HepG2 (cell line): ENCODE data around the gene RPS27L. TPM values are rescaled to one million over a fixed set of nuclear protein-coding genes. Genes with fewer than 3 reads are reported as not detected.

Experiments used
- GABPA ChIP-seq, 2 experiments: IDR thresholded peaks; 2 replicates each; pipeline ENCODE4 v1.6.1; 2011 to 2016; ENCODE audit warnings: low read depth in 2 of 2, low read length in 1 of 2, missing biosample characterization in 1 of 2, missing genetic modification characterization in 1 of 2
- HDAC1 ChIP-seq: sonication (generic); formaldehyde crosslinking; IDR thresholded peaks from 2 replicates; pipeline ENCODE4 v1.5.1; 2020; ENCODE audit warnings: mild to moderate bottlenecking, missing genetic modification reagents
- SOX6 ChIP-seq, 2 experiments: fragments of 450-650 bp in 1 of 2; sonication (generic) in 1 of 2; formaldehyde crosslinking in 1 of 2; IDR thresholded peaks; 2 replicates each; pipeline versions ENCODE4 v1.4.0 to v1.6.1; 2017 to 2020; ENCODE audit warnings: antibody characterized with exemption in 1 of 2, mild to moderate bottlenecking in 1 of 2, missing genetic modification reagents in 1 of 2
- SUZ12 ChIP-seq: fragments of 150-350 bp; IDR thresholded peaks from 2 replicates; pipeline ENCODE4 v1.6.1; 2014; ENCODE audit warnings: low read depth, low read length
- TAF1 ChIP-seq: sonication (generic); formaldehyde crosslinking; IDR thresholded peaks from 2 replicates; pipeline ENCODE4 v1.4.0; 2020; ENCODE audit warnings: missing genetic modification reagents
- ZBTB33 ChIP-seq: sonication (generic); formaldehyde crosslinking; IDR thresholded peaks from 2 replicates; pipeline ENCODE4 v1.4.0; 2020; ENCODE audit warnings: missing genetic modification reagents
- ZBTB46 ChIP-seq: sonication (generic); formaldehyde crosslinking; IDR thresholded peaks from 2 replicates; pipeline ENCODE4 v1.4.0; 2020; ENCODE audit warnings: mild to moderate bottlenecking, missing genetic modification reagents, borderline replicate concordance
- ZNF343 ChIP-seq: sonication (generic); formaldehyde crosslinking; IDR thresholded peaks from 2 replicates; pipeline ENCODE4 v1.4.0; 2020; ENCODE audit warnings: mild to moderate bottlenecking, missing genetic modification reagents
- ZNF513 ChIP-seq: sonication (generic); formaldehyde crosslinking; conservative IDR thresholded peaks from 2 replicates; pipeline ENCODE4 v1.5.0; 2020; ENCODE audit warnings: missing genetic modification reagents
- ZNF556 ChIP-seq: sonication (generic); formaldehyde crosslinking; IDR thresholded peaks from 2 replicates; pipeline ENCODE4 v1.4.0; 2020; ENCODE audit warnings: mild to moderate bottlenecking, missing genetic modification reagents, borderline replicate concordance
- polyA plus RNA-seq, 8 experiments: library from polyadenylated mRNA; depleted of rRNA in 3 of 8; stranded (reverse) in 7 of 8; unstranded in 1 of 8; fragments of >200 nt; fragmentation: Illumina TruSeq in 4 of 8; extraction: Trizol in 4 of 8; gene quantifications; 2 replicates each; pipeline versions ENCODE4 v1.2.1 to v1.2.3, GENCODE V29; 2011 to 2016; ENCODE audit warnings: low read depth in 4 of 8, missing spikeins in 1 of 8, mixed read lengths in 1 of 8; ENCODE audit not compliant: insufficient read depth in 1 of 8
- total RNA-seq, 5 experiments: library from RNA; depleted of rRNA; stranded (reverse); fragments of >200 nt; fragmentation: Illumina TruSeq; extraction: Trizol; gene quantifications; 2 replicates each; pipeline ENCODE4 v1.2.3, GENCODE V29; 2016; ENCODE audit warnings: low read depth in 1 of 5

Gene RPS27L
- total and polyA plus RNA-seq, 2 of the 13 experiments (the other 11 are each of a cell fraction or from before 2014, with no cell fraction given) = 231 to 433 TPM

- TF ChIP-seq ZNF513 (CRISPR knock-in tag) (no peak), ZBTB33 (CRISPR knock-in tag) (no peak), SUZ12 (peak; percentile 59; the same call in 1 of the 2 replicates), ZNF556 (peak; percentile 37; the same call in 1 of the 2 replicates), HDAC1 (peak; percentile 79), TAF1 (CRISPR knock-in tag) (peak; percentile 40), ZNF343 (CRISPR knock-in tag) (no peak), ZBTB46 (CRISPR knock-in tag) (0 out of 2 replicates have a peak, but pooled peaks have one; percentile 9), GABPA (IDR thresholded peaks at IDR 0.05; ENCODE audit: low read depth, low read length) (no peak), GABPA (CRISPR knock-in tag; IDR thresholded peaks at IDR 0.05; ENCODE audit: low read depth) (peak; percentile 44; the same call in 1 of the 2 replicates), SOX6 (IDR thresholded peaks at IDR 0.05) (no peak), SOX6 (CRISPR knock-in tag; IDR thresholded peaks at IDR 0.05) (0 out of 2 replicates have a peak, but pooled peaks have one; percentile 24)
Measured at GRCh38 chr15:63188926-63189871, 31.9 kb upstream of the RPS27L start, which contains the start of gene RAB8B (continued).
